ENCODE results near the gene PRICKLE4.

DNA sequence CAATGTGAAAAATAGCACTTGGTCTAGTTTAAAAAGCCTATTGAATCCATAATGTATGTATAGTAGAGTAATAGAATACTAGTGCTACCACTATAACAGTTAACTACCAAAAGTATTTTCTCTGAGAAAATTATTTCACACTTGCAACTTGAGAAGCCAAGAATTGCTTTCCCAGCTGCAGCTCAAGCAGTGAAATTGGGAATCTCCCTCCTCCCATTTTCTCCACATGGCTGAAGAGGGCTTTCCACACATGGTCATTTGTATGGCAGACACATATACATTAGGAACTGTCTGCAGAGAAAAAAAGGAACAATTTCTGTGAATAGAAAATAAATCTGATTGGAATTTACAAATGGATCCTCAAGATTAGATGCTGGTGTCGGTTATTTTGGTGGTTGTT lies 41.4 kb downstream of the PRICKLE4 start:
- TF ChIP-seq, protein P1, sequence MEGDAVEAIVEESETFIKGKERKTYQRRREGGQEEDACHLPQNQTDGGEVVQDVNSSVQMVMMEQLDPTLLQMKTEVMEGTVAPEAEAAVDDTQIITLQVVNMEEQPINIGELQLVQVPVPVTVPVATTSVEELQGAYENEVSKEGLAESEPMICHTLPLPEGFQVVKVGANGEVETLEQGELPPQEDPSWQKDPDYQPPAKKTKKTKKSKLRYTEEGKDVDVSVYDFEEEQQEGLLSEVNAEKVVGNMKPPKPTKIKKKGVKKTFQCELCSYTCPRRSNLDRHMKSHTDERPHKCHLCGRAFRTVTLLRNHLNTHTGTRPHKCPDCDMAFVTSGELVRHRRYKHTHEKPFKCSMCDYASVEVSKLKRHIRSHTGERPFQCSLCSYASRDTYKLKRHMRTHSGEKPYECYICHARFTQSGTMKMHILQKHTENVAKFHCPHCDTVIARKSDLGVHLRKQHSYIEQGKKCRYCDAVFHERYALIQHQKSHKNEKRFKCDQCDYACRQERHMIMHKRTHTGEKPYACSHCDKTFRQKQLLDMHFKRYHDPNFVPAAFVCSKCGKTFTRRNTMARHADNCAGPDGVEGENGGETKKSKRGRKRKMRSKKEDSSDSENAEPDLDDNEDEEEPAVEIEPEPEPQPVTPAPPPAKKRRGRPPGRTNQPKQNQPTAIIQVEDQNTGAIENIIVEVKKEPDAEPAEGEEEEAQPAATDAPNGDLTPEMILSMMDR (IDR thresholded peaks at IDR 0.05; ENCODE audit: insufficient read depth, low read length, poor library complexity, severe bottlenecking), result no peak
- no peak for TF ChIP-seq EZH2phosphoT487 (conservative IDR thresholded peaks at IDR 0.05; ENCODE audit: low read length)
